H9 (cell line): ENCODE measurements around the gene HOXB1. TPM values are rescaled to one million over a fixed set of nuclear protein-coding genes. Genes with fewer than 3 reads are reported as not detected.

Experiments used
- DNase-seq: peaks from one replicate; pipeline ENCODE4 v3.0.0-alpha.2; 2017
- H2AFZ ChIP-seq: one replicate; pipeline ENCODE4 v1.6.1; 2013; ENCODE audit warnings: mild to moderate bottlenecking, low read length, control low read depth, moderate library complexity
- H2AK5ac ChIP-seq: 2 replicates; pipeline ENCODE4 v1.6.1; 2013; ENCODE audit warnings: low read length, control low read depth, mixed read lengths; ENCODE audit not compliant: insufficient read length
- H2BK120ac ChIP-seq: one replicate; pipeline ENCODE4 v1.6.1; 2013; ENCODE audit warnings: low read depth, mild to moderate bottlenecking, low read length, control low read depth, inconsistent platforms; ENCODE audit not compliant: poor library complexity, severe bottlenecking
- H2BK12ac ChIP-seq: 2 replicates; pipeline ENCODE4 v1.6.1; 2013; ENCODE audit warnings: low read length, control low read depth, mixed read lengths, low read depth; ENCODE audit not compliant: insufficient read length
- H2BK15ac ChIP-seq: 2 replicates; pipeline ENCODE4 v1.6.1; 2013; ENCODE audit warnings: low read depth, low read length, control low read depth
- H2BK20ac ChIP-seq: one replicate; pipeline ENCODE4 v1.6.1; 2013; ENCODE audit warnings: low read depth, mild to moderate bottlenecking, low read length, control low read depth, inconsistent platforms; ENCODE audit not compliant: poor library complexity, severe bottlenecking
- H2BK5ac ChIP-seq: 2 replicates; pipeline ENCODE4 v1.6.1; 2013; ENCODE audit warnings: low read length, control low read depth, mixed read lengths; ENCODE audit not compliant: insufficient read length
- H3K14ac ChIP-seq: 2 replicates; pipeline ENCODE4 v1.6.1; 2013; ENCODE audit warnings: low read length, control low read depth; ENCODE audit not compliant: insufficient read depth
- H3K18ac ChIP-seq: 2 replicates; pipeline ENCODE4 v1.6.1; 2013; ENCODE audit warnings: low read depth, mild to moderate bottlenecking, mixed read lengths, low read length, control low read depth; ENCODE audit not compliant: insufficient read length
- H3K23ac ChIP-seq: 2 replicates; pipeline ENCODE4 v1.6.1; 2013; ENCODE audit warnings: low read length, control low read depth, mixed read lengths, low read depth; ENCODE audit not compliant: insufficient read length
- H3K23me2 ChIP-seq: 2 replicates; pipeline ENCODE4 v1.6.1; 2013; ENCODE audit warnings: low read depth, mild to moderate bottlenecking, mixed read lengths, low read length, control low read depth; ENCODE audit not compliant: insufficient read length, poor library complexity, severe bottlenecking
- H3K27ac ChIP-seq: 2 replicates; pipeline ENCODE4 v1.5.1; 2013; ENCODE audit warnings: low read length, control low read depth, mixed read lengths, low read depth; ENCODE audit not compliant: insufficient read length
- H3K27me3 ChIP-seq: 2 replicates; pipeline ENCODE4 v1.6.1; 2013; ENCODE audit warnings: low read length, control low read depth, inconsistent platforms; ENCODE audit not compliant: insufficient read depth
- H3K4ac ChIP-seq: 2 replicates; pipeline ENCODE4 v1.6.1; 2013; ENCODE audit warnings: low read depth, mild to moderate bottlenecking, control low read depth, inconsistent platforms, low read length, moderate library complexity
- H3K4me1 ChIP-seq: 2 replicates; pipeline ENCODE4 v1.6.1; 2013; ENCODE audit warnings: low read length, control low read depth, inconsistent platforms; ENCODE audit not compliant: insufficient read depth
- H3K4me2 ChIP-seq: 2 replicates; pipeline ENCODE4 v1.6.1; 2013; ENCODE audit warnings: low read length, control low read depth, mixed read lengths; ENCODE audit not compliant: insufficient read length, insufficient read depth
- H3K56ac ChIP-seq: 2 replicates; pipeline ENCODE4 v1.6.1; 2013; ENCODE audit warnings: low read depth, mild to moderate bottlenecking, mixed read lengths, low read length, control low read depth; ENCODE audit not compliant: insufficient read length
- H3K79me1 ChIP-seq: 2 replicates; pipeline ENCODE4 v1.6.1; 2013; ENCODE audit warnings: low read depth, mild to moderate bottlenecking, moderate library complexity, low read length, control low read depth, inconsistent platforms; ENCODE audit not compliant: insufficient read depth, poor library complexity, severe bottlenecking
- H3K79me2 ChIP-seq: 2 replicates; pipeline ENCODE4 v1.6.1; 2013; ENCODE audit warnings: low read length, control low read depth, inconsistent platforms; ENCODE audit not compliant: insufficient read depth
- H3K9ac ChIP-seq: 2 replicates; pipeline ENCODE4 v1.6.1; 2013; ENCODE audit warnings: low read length, control low read depth, mixed read lengths; ENCODE audit not compliant: insufficient read length; ENCODE audit errors: extremely low read depth
- H3K9me3 ChIP-seq: one replicate; pipeline ENCODE4 v1.6.1; 2013; ENCODE audit warnings: low read depth, low read length, inconsistent platforms; ENCODE audit not compliant: control insufficient read depth
- H3T11ph ChIP-seq: one replicate; pipeline ENCODE4 v1.6.1; 2013; ENCODE audit warnings: mild to moderate bottlenecking, low read length, control low read depth, inconsistent platforms
- H4K20me1 ChIP-seq: one replicate; pipeline ENCODE4 v1.6.1; 2013; ENCODE audit not compliant: control insufficient read depth, insufficient read length, insufficient read depth
- H4K5ac ChIP-seq: 2 replicates; pipeline ENCODE4 v1.6.1; 2013; ENCODE audit warnings: low read depth, mild to moderate bottlenecking, mixed read lengths, low read length, control low read depth; ENCODE audit not compliant: insufficient read length
- H4K8ac ChIP-seq: replicated peaks from 2 replicates; pipeline ENCODE4 v1.6.1; 2013; ENCODE audit warnings: low read length, control low read depth, mixed read lengths, low read depth; ENCODE audit not compliant: insufficient read length
- H4K91ac ChIP-seq: 2 replicates; pipeline ENCODE4 v1.6.1; 2013; ENCODE audit warnings: low read depth, mild to moderate bottlenecking, moderate library complexity, mixed read lengths, low read length, control low read depth; ENCODE audit not compliant: insufficient read length
- H3K27ac Mint-ChIP-seq, 3 experiments: 2 replicates in 2 of 3; 3 replicates in 1 of 3; pipeline ENCODE4 v1.8.0; 2020 to 2021; ENCODE audit warnings: mixed read lengths in 3 of 3, mild to moderate bottlenecking in 1 of 3, moderate library complexity in 1 of 3
- H3K27me3 Mint-ChIP-seq: 2 replicates; pipeline ENCODE4 v1.8.0; 2021; ENCODE audit warnings: low read depth, mild to moderate bottlenecking, moderate library complexity, mixed read lengths
- H3K36me3 Mint-ChIP-seq, 3 experiments: 2 replicates in 2 of 3; 3 replicates in 1 of 3; pipeline ENCODE4 v1.8.0; 2020 to 2021; ENCODE audit warnings: low read depth in 3 of 3, mixed read lengths in 3 of 3; ENCODE audit not compliant: insufficient read depth in 1 of 3
- H3K4me1 Mint-ChIP-seq, 2 experiments: 2 replicates each; pipeline ENCODE4 v1.8.0; 2020; ENCODE audit warnings: mixed read lengths in 2 of 2
- H3K4me3 Mint-ChIP-seq, 2 experiments: 2 replicates in 1 of 2; 3 replicates in 1 of 2; pipeline ENCODE4 v1.8.0; 2020 to 2021; ENCODE audit warnings: mild to moderate bottlenecking in 2 of 2, mixed read lengths in 2 of 2, moderate library complexity in 1 of 2
- H3K9me3 Mint-ChIP-seq, 2 experiments: 2 replicates in 1 of 2; 3 replicates in 1 of 2; pipeline ENCODE4 v1.8.0; 2020; ENCODE audit warnings: mild to moderate bottlenecking in 2 of 2, mixed read lengths in 2 of 2, moderate library complexity in 1 of 2
- WGBS: extraction: QIAGEN DNeasy Blood & Tissue Kit; methylation state at CpG from one replicate; pipeline ENCODE4 v1.1.7; 2013; ENCODE audit warnings: missing lambda C conversion rate, low lambda C conversion rate, mixed read lengths; ENCODE audit not compliant: insufficient read length; ENCODE audit errors: extremely low coverage; 5-methylcytosine and 5-hydroxymethylcytosine counted together
- total RNA-seq: library from RNA; stranded (reverse); gene quantifications from 2 replicates; pipeline ENCODE4 v1.2.1, GENCODE V29; 2021
- TF ChIP-seq, protein P1 (sequence below): fragments of 200-600 bp; sonication (generic); conservative IDR thresholded peaks from 3 replicates; pipeline ENCODE4 v1.8.0; 2021; ENCODE audit warnings: antibody characterized with exemption, mild to moderate bottlenecking

HOXB1 gene
- total RNA-seq, 1 experiment from 2014 or later, result not detected

DNA sequence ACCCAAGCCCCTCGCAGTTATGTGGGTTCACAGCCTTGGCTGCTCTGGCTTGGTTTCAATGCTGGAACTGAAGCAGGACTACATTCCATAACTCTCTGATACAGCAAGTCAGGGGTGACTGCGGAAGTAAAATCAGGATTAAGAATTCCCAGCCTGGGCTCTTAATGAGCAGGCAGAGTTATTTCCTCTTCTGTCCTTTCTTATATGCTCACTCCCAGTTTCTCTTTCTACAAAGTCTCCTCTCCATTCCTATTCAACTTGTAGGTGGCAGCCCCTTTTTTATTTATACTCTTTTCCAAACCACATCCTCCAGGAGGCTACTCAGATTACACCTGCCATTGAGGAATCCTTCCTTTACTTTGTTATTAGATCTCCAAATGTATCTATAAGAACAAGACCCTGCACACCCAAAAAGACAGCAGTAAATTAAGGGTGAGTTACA is 40.3 kb downstream of the HOXB1 start:
- Histone ChIP-seq H3K14ac (no peak overlapping the region), H3K4me2 (no peak overlapping the region), H3K27me3 (peaks cover 22% of the 10 kb centered on the region), H3K23me2 (peaks cover 11% of the 10 kb centered on the region), H2BK12ac (no peak overlapping the region), H4K91ac (no peak overlapping the region), H4K8ac (no peak overlapping the region), H3K4me1 (no peaks in the 10 kb centered on the region; the same call in 1 of the 2 replicates), H2BK5ac (no peak overlapping the region), H2AFZ (no peak overlapping the region), H3K23ac (no peak overlapping the region), H3K4ac (no peak overlapping the region), H3K9ac (no peak overlapping the region), H2BK20ac (no peak overlapping the region), H3K27ac (no peak overlapping the region), H3K18ac (no peak overlapping the region), H2AK5ac (no peak overlapping the region), H3T11ph (no peak overlapping the region), H3K79me1 (no peaks in the 10 kb centered on the region), H3K79me2 (no peaks in the 10 kb centered on the region), H4K5ac (no peak overlapping the region), H3K9me3 (no peaks in the 10 kb centered on the region), H2BK120ac (no peak overlapping the region), H3K56ac (no peak overlapping the region), H2BK15ac (no peak overlapping the region), H4K20me1 (no peaks in the 10 kb centered on the region)
- no peak overlapping the region for H3K4me3 Mint-ChIP-seq
- WGBS, result no CpG with 5 or more reads among the region's 2 CpGs
- DNase-seq, result no peak
- peaks cover 100% of the 10 kb centered on the region for H3K27me3 Mint-ChIP-seq
- no peaks in the 10 kb centered on the region for H3K36me3 Mint-ChIP-seq
- no peak overlapping the region for H3K27ac Mint-ChIP-seq
- peaks cover 11 to 31% of the 10 kb centered on the region in 2 experiments for H3K4me1 Mint-ChIP-seq
- peaks cover 0 to 4% of the 10 kb centered on the region in 2 experiments; a peak in 1 of 5 replicates for H3K9me3 Mint-ChIP-seq
- TF ChIP-seq, protein P1, sequence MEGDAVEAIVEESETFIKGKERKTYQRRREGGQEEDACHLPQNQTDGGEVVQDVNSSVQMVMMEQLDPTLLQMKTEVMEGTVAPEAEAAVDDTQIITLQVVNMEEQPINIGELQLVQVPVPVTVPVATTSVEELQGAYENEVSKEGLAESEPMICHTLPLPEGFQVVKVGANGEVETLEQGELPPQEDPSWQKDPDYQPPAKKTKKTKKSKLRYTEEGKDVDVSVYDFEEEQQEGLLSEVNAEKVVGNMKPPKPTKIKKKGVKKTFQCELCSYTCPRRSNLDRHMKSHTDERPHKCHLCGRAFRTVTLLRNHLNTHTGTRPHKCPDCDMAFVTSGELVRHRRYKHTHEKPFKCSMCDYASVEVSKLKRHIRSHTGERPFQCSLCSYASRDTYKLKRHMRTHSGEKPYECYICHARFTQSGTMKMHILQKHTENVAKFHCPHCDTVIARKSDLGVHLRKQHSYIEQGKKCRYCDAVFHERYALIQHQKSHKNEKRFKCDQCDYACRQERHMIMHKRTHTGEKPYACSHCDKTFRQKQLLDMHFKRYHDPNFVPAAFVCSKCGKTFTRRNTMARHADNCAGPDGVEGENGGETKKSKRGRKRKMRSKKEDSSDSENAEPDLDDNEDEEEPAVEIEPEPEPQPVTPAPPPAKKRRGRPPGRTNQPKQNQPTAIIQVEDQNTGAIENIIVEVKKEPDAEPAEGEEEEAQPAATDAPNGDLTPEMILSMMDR, result no peak
